GM12878 (cell line): Measurements from ENCODE around the gene KRT7.

Experiments used
- FOXM1 ChIP-seq: IDR thresholded peaks from 2 replicates; pipeline ENCODE4 v1.6.1; 2012; ENCODE audit warnings: low read depth, mild to moderate bottlenecking, inconsistent platforms, low read length, moderate library complexity
- RAD21 ChIP-seq: IDR thresholded peaks from 2 replicates; pipeline ENCODE4 v1.6.1; 2011; ENCODE audit warnings: mild to moderate bottlenecking, low read depth, low read length, moderate library complexity; ENCODE audit not compliant: insufficient read depth
- SMAD1 ChIP-seq: fragments of 450-650 bp; IDR thresholded peaks from 2 replicates; pipeline ENCODE4 v1.6.1; 2018; ENCODE audit warnings: mild to moderate bottlenecking, low read depth; ENCODE audit not compliant: partially characterized antibody
- SREBF2 ChIP-seq: IDR thresholded peaks from 2 replicates; pipeline ENCODE4 v1.6.1; 2012; ENCODE audit warnings: mild to moderate bottlenecking, low read length
- TF ChIP-seq, protein P1 (sequence below), 3 experiments: IDR thresholded peaks in 2 of 3; conservative IDR thresholded peaks in 1 of 3; 2 replicates each; pipeline ENCODE4 v1.5.1; 2011; ENCODE audit warnings: low read depth in 3 of 3, low read length in 3 of 3, mild to moderate bottlenecking in 3 of 3, control low read depth in 2 of 3, moderate library complexity in 2 of 3, inconsistent platforms in 1 of 3, mixed read lengths in 1 of 3; ENCODE audit not compliant: control insufficient read depth in 2 of 3, insufficient read depth in 1 of 3; ENCODE audit errors: extremely low read depth in 1 of 3

- TF ChIP-seq, protein P1, sequence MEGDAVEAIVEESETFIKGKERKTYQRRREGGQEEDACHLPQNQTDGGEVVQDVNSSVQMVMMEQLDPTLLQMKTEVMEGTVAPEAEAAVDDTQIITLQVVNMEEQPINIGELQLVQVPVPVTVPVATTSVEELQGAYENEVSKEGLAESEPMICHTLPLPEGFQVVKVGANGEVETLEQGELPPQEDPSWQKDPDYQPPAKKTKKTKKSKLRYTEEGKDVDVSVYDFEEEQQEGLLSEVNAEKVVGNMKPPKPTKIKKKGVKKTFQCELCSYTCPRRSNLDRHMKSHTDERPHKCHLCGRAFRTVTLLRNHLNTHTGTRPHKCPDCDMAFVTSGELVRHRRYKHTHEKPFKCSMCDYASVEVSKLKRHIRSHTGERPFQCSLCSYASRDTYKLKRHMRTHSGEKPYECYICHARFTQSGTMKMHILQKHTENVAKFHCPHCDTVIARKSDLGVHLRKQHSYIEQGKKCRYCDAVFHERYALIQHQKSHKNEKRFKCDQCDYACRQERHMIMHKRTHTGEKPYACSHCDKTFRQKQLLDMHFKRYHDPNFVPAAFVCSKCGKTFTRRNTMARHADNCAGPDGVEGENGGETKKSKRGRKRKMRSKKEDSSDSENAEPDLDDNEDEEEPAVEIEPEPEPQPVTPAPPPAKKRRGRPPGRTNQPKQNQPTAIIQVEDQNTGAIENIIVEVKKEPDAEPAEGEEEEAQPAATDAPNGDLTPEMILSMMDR (IDR thresholded peaks at IDR 0.05 in 2 of 3, conservative IDR thresholded peaks at IDR 0.05 in 1 of 3; ENCODE audit: control insufficient read depth in 2 of 3, extremely low read depth in 1 of 3, insufficient read depth in 1 of 3, low read depth in 3 of 3, low read length in 3 of 3), result peak; percentile 48 to 74 (median 67)
- TF ChIP-seq RAD21, result peak; percentile 45
- no peak for TF ChIP-seq FOXM1
- TF ChIP-seq SREBF2, result no peak
- no peak for TF ChIP-seq SMAD1
These were observed 11.1 kb upstream of the KRT7 start for GRCh38 chr12:52221912-52222457.
